Lower leg skin (tissue), 3 donors: Measurements from ENCODE around the gene LMOD3.

Experiments used
- CTCF ChIP-seq, 3 donors: fragments of 450-650 bp; IDR thresholded peaks; one replicate each; pipeline ENCODE4 v1.5.1; 2016; ENCODE audit warnings: antibody characterized with exemption in 3 of 3, mild to moderate bottlenecking in 3 of 3, moderate library complexity in 2 of 3
- POLR2A ChIP-seq, 2 donors: fragments of 450-650 bp; IDR thresholded peaks; one replicate each; pipeline ENCODE4 v1.6.1; 2016 to 2017; ENCODE audit warnings: antibody characterized with exemption in 2 of 2, mild to moderate bottlenecking in 1 of 2, moderate library complexity in 1 of 2

GRCh38 chr3:69096299-69096698 lies 26.1 kb downstream of the LMOD3 start:
- TF ChIP-seq CTCF (IDR thresholded peaks at IDR 0.05): no peak
- no peak for TF ChIP-seq POLR2A (IDR thresholded peaks at IDR 0.05)
